HEK293 (cell line): ENCODE results near the gene ATP12A.

ENCODE experiments used
- CTCF ChIA-PET: fragments of 350-600 bp; formaldehyde crosslinking; extraction: SDS; loops from one replicate; lab custom pipeline; 2021; ENCODE audit warnings: antibody characterized with exemption; lab: Yijun Ruan, JAX
- POLR2A ChIA-PET: fragments of 300-600 bp; formaldehyde crosslinking; extraction: SDS; loops from one replicate; lab custom pipeline; 2020; ENCODE audit warnings: antibody characterized with exemption, inconsistent platforms; lab: Yijun Ruan, JAX
- H3K27ac ChIP-seq: fragments of 200-500 bp; sonication (Bioruptor generic); 2 replicates; pipeline ENCODE4 v1.5.1; 2014; ENCODE audit warnings: low read depth, low read length, control low read depth, inconsistent platforms; ENCODE audit errors: extremely low read depth
- H3K36me3 ChIP-seq, 2 experiments: fragments of 200-500 bp in 1 of 2; sonication (Bioruptor generic) in 1 of 2; 1 replicate in 1 of 2; 2 replicates in 1 of 2; pipeline ENCODE4 v1.5.1; 2014 to 2017; ENCODE audit warnings: inconsistent platforms in 2 of 2, low read length in 2 of 2; ENCODE audit not compliant: control insufficient read depth in 2 of 2, insufficient read depth in 1 of 2
- H3K4me1 ChIP-seq: fragments of 200-500 bp; sonication (Bioruptor generic); 2 replicates; pipeline ENCODE4 v1.5.1; 2014; ENCODE audit warnings: mild to moderate bottlenecking, low read length, inconsistent platforms; ENCODE audit not compliant: control insufficient read depth, insufficient read depth
- H3K4me3 ChIP-seq: 2 replicates; pipeline ENCODE4 v1.5.1; 2011; ENCODE audit warnings: low read depth, mild to moderate bottlenecking, control low read depth, low read length, moderate library complexity
- H3K9me3 ChIP-seq: fragments of 200-500 bp; sonication (Bioruptor generic); 2 replicates; pipeline ENCODE4 v1.5.1; 2014; ENCODE audit warnings: low read depth, low read length, inconsistent platforms; ENCODE audit not compliant: control insufficient read depth, insufficient read depth
- GLI2 ChIP-seq: fragments of 450-650 bp; formaldehyde crosslinking; IDR thresholded peaks from 2 replicates; pipeline ENCODE4; 2017; ENCODE audit warnings: missing biosample characterization, missing genetic modification characterization, low read depth, borderline replicate concordance
- GLI4 ChIP-seq: fragments of 450-650 bp; formaldehyde crosslinking; IDR thresholded peaks from 2 replicates; pipeline ENCODE4 v1.5.1; 2016; ENCODE audit warnings: missing biosample characterization, missing genetic modification characterization
- HOXA7 ChIP-seq: sonication (generic); formaldehyde crosslinking; IDR thresholded peaks from 2 replicates; pipeline ENCODE4 v1.8.1; 2022; ENCODE audit warnings: missing genetic modification reagents, borderline replicate concordance
- REPIN1 ChIP-seq: fragments of 450-650 bp; formaldehyde crosslinking; IDR thresholded peaks from 2 replicates; pipeline ENCODE4 v1.5.1; 2017; ENCODE audit warnings: missing biosample characterization, missing genetic modification characterization, low read depth
- ZBTB48 ChIP-seq: fragments of 450-650 bp; formaldehyde crosslinking; IDR thresholded peaks from 2 replicates; pipeline ENCODE4 v1.5.1; 2016; ENCODE audit warnings: missing biosample characterization, missing genetic modification characterization
- ZNF292 ChIP-seq: fragments of 450-650 bp; formaldehyde crosslinking; IDR thresholded peaks from 2 replicates; pipeline ENCODE4 v1.5.1; 2016; ENCODE audit warnings: low read depth, missing biosample characterization, missing genetic modification characterization, borderline replicate concordance
- ZNF335 ChIP-seq: fragments of 450-650 bp; formaldehyde crosslinking; conservative IDR thresholded peaks from 2 replicates; pipeline ENCODE4 v1.5.1; 2016; ENCODE audit warnings: missing biosample characterization, missing genetic modification characterization
- ZNF658 ChIP-seq: fragments of 450-650 bp; formaldehyde crosslinking; IDR thresholded peaks from 2 replicates; pipeline ENCODE4; 2016; ENCODE audit warnings: missing biosample characterization, missing genetic modification characterization
- ZNF777 ChIP-seq: fragments of 450-650 bp; formaldehyde crosslinking; IDR thresholded peaks from 2 replicates; pipeline ENCODE4 v1.5.1; 2017; ENCODE audit warnings: missing biosample characterization, missing genetic modification characterization, borderline replicate concordance
- ZNF837 ChIP-seq: fragments of 450-650 bp; formaldehyde crosslinking; IDR thresholded peaks from 2 replicates; pipeline ENCODE4 v1.5.1; 2016; ENCODE audit warnings: missing biosample characterization, missing genetic modification characterization
- ZSCAN30 ChIP-seq: fragments of 450-650 bp; IDR thresholded peaks from 2 replicates; pipeline ENCODE4 v1.5.1; 2018; ENCODE audit warnings: missing biosample characterization, mild to moderate bottlenecking, missing genetic modification characterization, moderate library complexity
- ZXDB ChIP-seq: fragments of 450-650 bp; formaldehyde crosslinking; IDR thresholded peaks from 2 replicates; pipeline ENCODE4 v1.5.1; 2016; ENCODE audit warnings: missing biosample characterization, missing genetic modification characterization
- TF ChIP-seq, protein P1 (sequence below): fragments of 450-650 bp; formaldehyde crosslinking; IDR thresholded peaks from 2 replicates; pipeline ENCODE4 v1.5.1; 2016; ENCODE audit warnings: missing biosample characterization, missing genetic modification characterization
- TF ChIP-seq, protein P2 (sequence below): fragments of 450-650 bp; formaldehyde crosslinking; IDR thresholded peaks from 2 replicates; pipeline ENCODE4 v1.5.1; 2017; ENCODE audit warnings: missing biosample characterization, missing genetic modification characterization
- TF ChIP-seq, protein P3 (sequence below): fragments of 450-650 bp; formaldehyde crosslinking; conservative IDR thresholded peaks from 2 replicates; pipeline ENCODE4 v1.5.1; 2016; ENCODE audit warnings: low read depth, missing biosample characterization, missing genetic modification characterization

The ATP12A gene

DNA sequence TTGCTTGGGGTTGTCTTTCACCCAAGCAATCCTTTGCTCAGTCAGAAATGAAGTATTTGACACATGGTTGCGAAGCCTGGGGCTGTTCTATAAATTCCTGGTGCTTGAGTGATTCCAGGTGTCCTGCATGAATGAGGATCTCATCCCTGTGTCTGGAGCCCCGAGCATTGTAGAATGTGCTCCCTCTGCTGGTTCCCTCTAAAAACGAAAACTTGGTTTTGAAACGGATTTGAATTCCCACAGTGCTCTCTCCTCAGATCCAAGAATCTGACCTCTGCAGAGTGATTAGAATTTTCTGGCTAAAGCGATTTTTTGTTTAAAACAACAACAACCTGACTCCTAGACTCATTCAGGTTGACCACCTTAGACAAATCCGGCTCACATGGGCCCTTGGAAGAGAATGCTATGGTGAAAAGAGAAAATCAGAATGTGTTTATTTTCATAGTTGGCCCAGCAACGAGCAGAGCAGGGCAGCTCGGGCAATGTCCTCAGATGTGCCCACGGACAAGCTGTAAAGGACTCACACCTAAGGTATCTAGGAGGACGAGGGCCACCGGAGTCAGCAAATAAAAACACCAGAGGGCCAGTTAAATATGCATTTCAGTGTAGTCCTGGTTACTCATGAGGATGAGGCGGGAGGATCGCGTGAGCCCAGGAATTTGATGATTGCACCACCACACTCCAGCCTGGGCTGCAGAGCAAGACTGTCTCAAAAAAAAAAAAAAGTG is 8.7 kb upstream of the ATP12A start (continued):
- TF ChIP-seq, protein P1, sequence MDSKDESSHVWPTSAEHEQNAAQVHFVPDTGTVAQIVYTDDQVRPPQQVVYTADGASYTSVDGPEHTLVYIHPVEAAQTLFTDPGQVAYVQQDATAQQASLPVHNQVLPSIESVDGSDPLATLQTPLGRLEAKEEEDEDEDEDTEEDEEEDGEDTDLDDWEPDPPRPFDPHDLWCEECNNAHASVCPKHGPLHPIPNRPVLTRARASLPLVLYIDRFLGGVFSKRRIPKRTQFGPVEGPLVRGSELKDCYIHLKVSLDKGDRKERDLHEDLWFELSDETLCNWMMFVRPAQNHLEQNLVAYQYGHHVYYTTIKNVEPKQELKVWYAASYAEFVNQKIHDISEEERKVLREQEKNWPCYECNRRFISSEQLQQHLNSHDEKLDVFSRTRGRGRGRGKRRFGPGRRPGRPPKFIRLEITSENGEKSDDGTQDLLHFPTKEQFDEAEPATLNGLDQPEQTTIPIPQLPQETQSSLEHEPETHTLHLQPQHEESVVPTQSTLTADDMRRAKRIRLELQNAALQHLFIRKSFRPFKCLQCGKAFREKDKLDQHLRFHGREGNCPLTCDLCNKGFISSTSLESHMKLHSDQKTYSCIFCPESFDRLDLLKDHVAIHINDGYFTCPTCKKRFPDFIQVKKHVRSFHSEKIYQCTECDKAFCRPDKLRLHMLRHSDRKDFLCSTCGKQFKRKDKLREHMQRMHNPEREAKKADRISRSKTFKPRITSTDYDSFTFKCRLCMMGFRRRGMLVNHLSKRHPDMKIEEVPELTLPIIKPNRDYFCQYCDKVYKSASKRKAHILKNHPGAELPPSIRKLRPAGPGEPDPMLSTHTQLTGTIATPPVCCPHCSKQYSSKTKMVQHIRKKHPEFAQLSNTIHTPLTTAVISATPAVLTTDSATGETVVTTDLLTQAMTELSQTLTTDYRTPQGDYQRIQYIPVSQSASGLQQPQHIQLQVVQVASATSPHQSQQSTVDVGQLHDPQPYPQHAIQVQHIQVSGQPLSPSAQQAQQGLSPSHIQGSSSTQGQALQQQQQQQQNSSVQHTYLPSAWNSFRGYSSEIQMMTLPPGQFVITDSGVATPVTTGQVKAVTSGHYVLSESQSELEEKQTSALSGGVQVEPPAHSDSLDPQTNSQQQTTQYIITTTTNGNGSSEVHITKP (tag by site-specific recombination), result 0 out of 2 replicates have a peak, but pooled peaks have one; percentile 12
- TF ChIP-seq ZNF335 (tag by site-specific recombination) (0 out of 2 replicates have a peak, but pooled peaks have one; percentile 5), ZXDB (tag by site-specific recombination) (peak; percentile 19; the same call in 1 of the 2 replicates), REPIN1 (no peak), ZBTB48 (tag by site-specific recombination) (no peak), ZNF292 (no peak)

DNA sequence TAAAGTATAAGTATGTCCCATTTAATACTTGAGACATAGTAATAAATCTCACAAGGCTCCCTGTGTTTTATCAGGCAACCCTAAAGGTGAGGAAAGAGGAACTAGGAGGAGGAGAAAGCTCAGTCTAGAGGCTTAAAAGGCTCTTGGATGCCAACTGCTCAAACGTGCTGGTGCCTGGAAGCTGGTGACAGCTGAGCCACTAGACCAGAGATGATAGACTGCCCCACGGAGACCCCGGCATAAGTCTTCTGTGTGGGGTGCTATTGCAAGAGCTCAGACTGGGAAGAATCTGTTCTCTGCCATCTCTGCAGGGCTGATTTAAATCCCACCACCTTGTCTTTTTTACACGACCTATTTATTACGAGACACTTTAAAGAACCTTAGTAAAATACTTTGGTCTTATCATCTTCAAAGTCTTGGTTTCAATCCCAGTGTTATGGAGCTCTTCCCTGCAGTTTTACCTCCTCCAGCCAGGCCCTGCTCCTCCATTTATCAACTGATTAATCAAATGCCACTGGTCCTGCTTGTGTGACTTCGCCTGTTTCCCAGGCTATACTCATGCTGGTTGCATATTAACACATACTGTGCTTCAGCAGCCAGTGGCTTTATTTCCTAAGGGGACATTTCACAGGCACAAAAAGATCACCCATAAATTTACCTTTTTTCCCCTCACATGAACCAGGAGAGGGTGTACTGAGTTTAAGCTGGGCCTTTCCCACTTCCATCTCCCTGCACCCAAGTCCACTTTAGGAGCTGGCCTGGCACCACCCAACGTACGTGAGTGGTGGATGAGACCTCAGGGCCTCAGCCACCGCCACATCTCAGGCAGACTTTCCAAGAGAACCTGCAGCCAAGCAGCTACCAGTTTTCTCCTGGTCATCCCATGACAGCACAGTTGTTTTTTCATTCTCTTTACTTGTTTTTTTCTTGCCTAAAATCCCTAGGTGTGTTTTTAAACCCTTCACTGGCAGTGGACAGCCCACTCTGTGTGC is 7.8 kb upstream of the ATP12A start:
- Histone ChIP-seq H3K27ac (no peak overlapping the region), H3K4me3 (no peak overlapping the region), H3K9me3 (no peaks in the 10 kb centered on the region), H3K36me3 (no peaks in the 10 kb centered on the region), H3K4me1 (no peaks in the 10 kb centered on the region)
- CTCF ChIA-PET, result interaction anchor here (0.6 to 2.5 kb wide), 14 partner anchors 11 to 94 kb away, joined by 3 to 14 read pairs (median 4); no protein-coding TSS in a partner anchor
- no peak for TF ChIP-seq GLI2 (tag by site-specific recombination)
- TF ChIP-seq, protein P2, sequence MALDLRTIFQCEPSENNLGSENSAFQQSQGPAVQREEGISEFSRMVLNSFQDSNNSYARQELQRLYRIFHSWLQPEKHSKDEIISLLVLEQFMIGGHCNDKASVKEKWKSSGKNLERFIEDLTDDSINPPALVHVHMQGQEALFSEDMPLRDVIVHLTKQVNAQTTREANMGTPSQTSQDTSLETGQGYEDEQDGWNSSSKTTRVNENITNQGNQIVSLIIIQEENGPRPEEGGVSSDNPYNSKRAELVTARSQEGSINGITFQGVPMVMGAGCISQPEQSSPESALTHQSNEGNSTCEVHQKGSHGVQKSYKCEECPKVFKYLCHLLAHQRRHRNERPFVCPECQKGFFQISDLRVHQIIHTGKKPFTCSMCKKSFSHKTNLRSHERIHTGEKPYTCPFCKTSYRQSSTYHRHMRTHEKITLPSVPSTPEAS (tag by site-specific recombination), result no peak
- TF ChIP-seq ZNF658, result no peak
- no peak for TF ChIP-seq GLI4 (tag by site-specific recombination)
- no peak for TF ChIP-seq HOXA7
- TF ChIP-seq ZNF777 (tag by site-specific recombination), result no peak
- TF ChIP-seq, protein P3, sequence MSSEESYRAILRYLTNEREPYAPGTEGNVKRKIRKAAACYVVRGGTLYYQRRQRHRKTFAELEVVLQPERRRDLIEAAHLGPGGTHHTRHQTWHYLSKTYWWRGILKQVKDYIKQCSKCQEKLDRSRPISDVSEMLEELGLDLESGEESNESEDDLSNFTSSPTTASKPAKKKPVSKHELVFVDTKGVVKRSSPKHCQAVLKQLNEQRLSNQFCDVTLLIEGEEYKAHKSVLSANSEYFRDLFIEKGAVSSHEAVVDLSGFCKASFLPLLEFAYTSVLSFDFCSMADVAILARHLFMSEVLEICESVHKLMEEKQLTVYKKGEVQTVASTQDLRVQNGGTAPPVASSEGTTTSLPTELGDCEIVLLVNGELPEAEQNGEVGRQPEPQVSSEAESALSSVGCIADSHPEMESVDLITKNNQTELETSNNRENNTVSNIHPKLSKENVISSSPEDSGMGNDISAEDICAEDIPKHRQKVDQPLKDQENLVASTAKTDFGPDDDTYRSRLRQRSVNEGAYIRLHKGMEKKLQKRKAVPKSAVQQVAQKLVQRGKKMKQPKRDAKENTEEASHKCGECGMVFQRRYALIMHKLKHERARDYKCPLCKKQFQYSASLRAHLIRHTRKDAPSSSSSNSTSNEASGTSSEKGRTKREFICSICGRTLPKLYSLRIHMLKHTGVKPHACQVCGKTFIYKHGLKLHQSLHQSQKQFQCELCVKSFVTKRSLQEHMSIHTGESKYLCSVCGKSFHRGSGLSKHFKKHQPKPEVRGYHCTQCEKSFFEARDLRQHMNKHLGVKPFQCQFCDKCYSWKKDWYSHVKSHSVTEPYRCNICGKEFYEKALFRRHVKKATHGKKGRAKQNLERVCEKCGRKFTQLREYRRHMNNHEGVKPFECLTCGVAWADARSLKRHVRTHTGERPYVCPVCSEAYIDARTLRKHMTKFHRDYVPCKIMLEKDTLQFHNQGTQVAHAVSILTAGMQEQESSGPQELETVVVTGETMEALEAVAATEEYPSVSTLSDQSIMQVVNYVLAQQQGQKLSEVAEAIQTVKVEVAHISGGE (tag by site-specific recombination), result no peak
- TF ChIP-seq ZSCAN30 (tag by site-specific recombination), result no peak
- TF ChIP-seq ZNF837 (tag by site-specific recombination), result no peak
- POLR2A ChIA-PET, result no interaction called here
